Liver (tissue), 9 donors: ENCODE data around the gene IZUMO3. TPM values are rescaled to one million over a fixed set of nuclear protein-coding genes. Genes with fewer than 3 reads are reported as not detected.

Experiments
- DNase-seq: peaks from one replicate; pipeline ENCODE4 v3.0.0-alpha.2; 2017; ENCODE audit warnings: low spot score
- H3K27ac ChIP-seq, 2 donors: one replicate each; pipeline ENCODE4 v1.7.0; 2013; ENCODE audit warnings: inconsistent platforms in 2 of 2, low read length in 2 of 2, control low read depth in 1 of 2, low read depth in 1 of 2, mild to moderate bottlenecking in 1 of 2
- H3K27me3 ChIP-seq, 4 donors: one replicate each; pipeline versions ENCODE4 v1.6.1 to v1.7.0; 2013; ENCODE audit warnings: low read length in 3 of 4, inconsistent platforms in 1 of 4, mild to moderate bottlenecking in 1 of 4, moderate library complexity in 1 of 4; ENCODE audit not compliant: control insufficient read depth in 4 of 4, insufficient read depth in 4 of 4
- H3K36me3 ChIP-seq, 4 donors: one replicate each; pipeline versions ENCODE4 v1.6.1 to v1.7.0; 2013; ENCODE audit warnings: low read length in 3 of 4, mild to moderate bottlenecking in 3 of 4, low read depth in 1 of 4, moderate library complexity in 1 of 4; ENCODE audit not compliant: control insufficient read depth in 4 of 4, insufficient read depth in 3 of 4
- H3K4me1 ChIP-seq, 4 donors: one replicate each; pipeline versions ENCODE4 v1.6.1 to v1.7.0; 2013; ENCODE audit warnings: low read length in 3 of 4, mild to moderate bottlenecking in 3 of 4, moderate library complexity in 1 of 4; ENCODE audit not compliant: control insufficient read depth in 4 of 4, insufficient read depth in 4 of 4
- H3K4me3 ChIP-seq, 3 donors: one replicate each; pipeline versions ENCODE4 v1.6.1 to v1.7.0; 2013; ENCODE audit warnings: low read length in 3 of 3, control low read depth in 1 of 3, low read depth in 1 of 3, mild to moderate bottlenecking in 1 of 3
- H3K9ac ChIP-seq, 2 donors: one replicate each; pipeline ENCODE4 v1.7.0; 2013; ENCODE audit warnings: low read length in 2 of 2, mild to moderate bottlenecking in 2 of 2, moderate library complexity in 2 of 2, control low read depth in 1 of 2, low read depth in 1 of 2
- H3K9me3 ChIP-seq, 4 donors: one replicate each; pipeline versions ENCODE4 v1.6.1 to v1.7.0; 2013; ENCODE audit warnings: low read length in 3 of 4; ENCODE audit not compliant: control insufficient read depth in 4 of 4
- EGR1 ChIP-seq, 2 donors: IDR thresholded peaks; 2 replicates each; pipeline ENCODE4 v1.6.1; 2016 to 2018; ENCODE audit warnings: antibody characterized with exemption in 2 of 2, low read depth in 2 of 2
- FOXA1 ChIP-seq: IDR thresholded peaks from 2 replicates; pipeline ENCODE4 v1.6.1; 2016; ENCODE audit warnings: antibody characterized with exemption
- FOXA2 ChIP-seq: IDR thresholded peaks from 2 replicates; pipeline ENCODE4 v1.6.1; 2016; ENCODE audit warnings: antibody characterized with exemption
- GABPA ChIP-seq, 2 donors: IDR thresholded peaks in 1 of 2; conservative IDR thresholded peaks in 1 of 2; 2 replicates each; pipeline ENCODE4 v1.6.1; 2016; ENCODE audit warnings: antibody characterized with exemption in 2 of 2, mild to moderate bottlenecking in 1 of 2, moderate library complexity in 1 of 2
- HNF4A ChIP-seq, 2 donors: conservative IDR thresholded peaks; 2 replicates each; pipeline ENCODE4 v1.6.1; 2016; ENCODE audit warnings: antibody characterized with exemption in 2 of 2, mild to moderate bottlenecking in 2 of 2
- HNF4G ChIP-seq: IDR thresholded peaks from 2 replicates; pipeline ENCODE4 v1.6.1; 2016; ENCODE audit warnings: antibody characterized with exemption
- JUND ChIP-seq, 2 donors: IDR thresholded peaks; 2 replicates each; pipeline ENCODE4 v1.6.1; 2016; ENCODE audit warnings: antibody characterized with exemption in 2 of 2
- NR2F2 ChIP-seq: IDR thresholded peaks from 2 replicates; pipeline ENCODE4 v1.6.1; 2016; ENCODE audit warnings: antibody characterized with exemption
- RAD21 ChIP-seq, 2 donors: IDR thresholded peaks; 2 replicates each; pipeline ENCODE4 v1.6.1; 2016; ENCODE audit warnings: antibody characterized with exemption in 2 of 2, mild to moderate bottlenecking in 2 of 2
- RXRA ChIP-seq, 2 donors: IDR thresholded peaks; 2 replicates each; pipeline ENCODE4 v1.6.1; 2017 to 2018; ENCODE audit warnings: antibody characterized with exemption in 2 of 2, mild to moderate bottlenecking in 1 of 2
- SP1 ChIP-seq: IDR thresholded peaks from 2 replicates; pipeline ENCODE4 v1.6.1; 2018; ENCODE audit warnings: antibody characterized with exemption, mild to moderate bottlenecking
- TAF1 ChIP-seq: conservative IDR thresholded peaks from 2 replicates; pipeline ENCODE4 v1.6.1; 2016; ENCODE audit warnings: antibody characterized with exemption, mild to moderate bottlenecking
- YY1 ChIP-seq: IDR thresholded peaks from 2 replicates; pipeline ENCODE4 v1.6.1; 2016; ENCODE audit warnings: antibody characterized with exemption, mild to moderate bottlenecking
- ZBTB33 ChIP-seq: IDR thresholded peaks from 2 replicates; pipeline ENCODE4 v1.6.1; 2016; ENCODE audit warnings: antibody characterized with exemption
- WGBS: extraction: QIAGEN DNeasy Blood & Tissue Kit; methylation state at CpG from one replicate; pipeline ENCODE4 v1.1.7; 2013; 5-methylcytosine and 5-hydroxymethylcytosine counted together
- polyA plus RNA-seq, 2 donors: library from polyadenylated mRNA; stranded (reverse) in 1 of 2; unstranded in 1 of 2; fragments of 200-250 nt in 1 of 2; fragments of >200 nt in 1 of 2; fragmentation: Nextera tagmentation in 1 of 2; extraction: Ambion mirVana in 1 of 2; gene quantifications; one replicate each; pipeline versions ENCODE4 v1.2.1 to v1.2.3, GENCODE V29; 2013 to 2015
- total RNA-seq, 2 donors: library from RNA; depleted of rRNA; stranded (reverse); fragments of >200 nt; gene quantifications; one replicate each; pipeline ENCODE4 v1.2.3, GENCODE V29; 2014
- TF ChIP-seq, protein P1 (sequence below): IDR thresholded peaks from 2 replicates; pipeline ENCODE4 v1.6.1; 2016; ENCODE audit warnings: antibody characterized with exemption, mild to moderate bottlenecking
- TF ChIP-seq, protein P2 (sequence below): fragments of 150-350 bp; IDR thresholded peaks from 2 replicates; pipeline ENCODE4 v1.5.1; 2017; ENCODE audit warnings: improper control_type of control experiment, low read depth, low read length; ENCODE audit not compliant: missing input control
- TF ChIP-seq, protein P3 (sequence below): IDR thresholded peaks from 2 replicates; pipeline ENCODE4 v1.6.1; 2016; ENCODE audit warnings: antibody characterized with exemption
- TF ChIP-seq, protein P4 (sequence below): IDR thresholded peaks from 2 replicates; pipeline ENCODE4 v1.6.1; 2016; ENCODE audit warnings: antibody characterized with exemption
- donor health status: healthy.
- donor health status: healthy.
- donor health status: healthy.
- donor health status: healthy.
- donor health status: healthy.

The IZUMO3 gene
- total and polyA plus RNA-seq, 4 donors, result not detected

- Histone ChIP-seq H3K36me3 (no peaks in the 10 kb centered on the region), H3K4me3 (no peak overlapping the region), H3K27me3 (no peaks in the 10 kb centered on the region), H3K9me3 (no peaks in the 10 kb centered on the region), H3K4me1 (no peaks in the 10 kb centered on the region), H3K27ac (no peak overlapping the region), H3K9ac (no peak overlapping the region)
- DNase-seq, result no peak
- 60% methylated on average over 3 of the region's 3 CpGs for WGBS
- no peak for TF ChIP-seq RXRA (IDR thresholded peaks at IDR 0.05)
- TF ChIP-seq YY1, result no peak
- no peak for TF ChIP-seq FOXA1
- no peak for TF ChIP-seq NR2F2
- TF ChIP-seq SP1, result no peak
- TF ChIP-seq FOXA2, result no peak
- TF ChIP-seq HNF4A (conservative IDR thresholded peaks at IDR 0.05), result no peak
- TF ChIP-seq, protein P1, sequence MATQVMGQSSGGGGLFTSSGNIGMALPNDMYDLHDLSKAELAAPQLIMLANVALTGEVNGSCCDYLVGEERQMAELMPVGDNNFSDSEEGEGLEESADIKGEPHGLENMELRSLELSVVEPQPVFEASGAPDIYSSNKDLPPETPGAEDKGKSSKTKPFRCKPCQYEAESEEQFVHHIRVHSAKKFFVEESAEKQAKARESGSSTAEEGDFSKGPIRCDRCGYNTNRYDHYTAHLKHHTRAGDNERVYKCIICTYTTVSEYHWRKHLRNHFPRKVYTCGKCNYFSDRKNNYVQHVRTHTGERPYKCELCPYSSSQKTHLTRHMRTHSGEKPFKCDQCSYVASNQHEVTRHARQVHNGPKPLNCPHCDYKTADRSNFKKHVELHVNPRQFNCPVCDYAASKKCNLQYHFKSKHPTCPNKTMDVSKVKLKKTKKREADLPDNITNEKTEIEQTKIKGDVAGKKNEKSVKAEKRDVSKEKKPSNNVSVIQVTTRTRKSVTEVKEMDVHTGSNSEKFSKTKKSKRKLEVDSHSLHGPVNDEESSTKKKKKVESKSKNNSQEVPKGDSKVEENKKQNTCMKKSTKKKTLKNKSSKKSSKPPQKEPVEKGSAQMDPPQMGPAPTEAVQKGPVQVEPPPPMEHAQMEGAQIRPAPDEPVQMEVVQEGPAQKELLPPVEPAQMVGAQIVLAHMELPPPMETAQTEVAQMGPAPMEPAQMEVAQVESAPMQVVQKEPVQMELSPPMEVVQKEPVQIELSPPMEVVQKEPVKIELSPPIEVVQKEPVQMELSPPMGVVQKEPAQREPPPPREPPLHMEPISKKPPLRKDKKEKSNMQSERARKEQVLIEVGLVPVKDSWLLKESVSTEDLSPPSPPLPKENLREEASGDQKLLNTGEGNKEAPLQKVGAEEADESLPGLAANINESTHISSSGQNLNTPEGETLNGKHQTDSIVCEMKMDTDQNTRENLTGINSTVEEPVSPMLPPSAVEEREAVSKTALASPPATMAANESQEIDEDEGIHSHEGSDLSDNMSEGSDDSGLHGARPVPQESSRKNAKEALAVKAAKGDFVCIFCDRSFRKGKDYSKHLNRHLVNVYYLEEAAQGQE, result no peak
- no peak for TF ChIP-seq HNF4G
- TF ChIP-seq, protein P2, sequence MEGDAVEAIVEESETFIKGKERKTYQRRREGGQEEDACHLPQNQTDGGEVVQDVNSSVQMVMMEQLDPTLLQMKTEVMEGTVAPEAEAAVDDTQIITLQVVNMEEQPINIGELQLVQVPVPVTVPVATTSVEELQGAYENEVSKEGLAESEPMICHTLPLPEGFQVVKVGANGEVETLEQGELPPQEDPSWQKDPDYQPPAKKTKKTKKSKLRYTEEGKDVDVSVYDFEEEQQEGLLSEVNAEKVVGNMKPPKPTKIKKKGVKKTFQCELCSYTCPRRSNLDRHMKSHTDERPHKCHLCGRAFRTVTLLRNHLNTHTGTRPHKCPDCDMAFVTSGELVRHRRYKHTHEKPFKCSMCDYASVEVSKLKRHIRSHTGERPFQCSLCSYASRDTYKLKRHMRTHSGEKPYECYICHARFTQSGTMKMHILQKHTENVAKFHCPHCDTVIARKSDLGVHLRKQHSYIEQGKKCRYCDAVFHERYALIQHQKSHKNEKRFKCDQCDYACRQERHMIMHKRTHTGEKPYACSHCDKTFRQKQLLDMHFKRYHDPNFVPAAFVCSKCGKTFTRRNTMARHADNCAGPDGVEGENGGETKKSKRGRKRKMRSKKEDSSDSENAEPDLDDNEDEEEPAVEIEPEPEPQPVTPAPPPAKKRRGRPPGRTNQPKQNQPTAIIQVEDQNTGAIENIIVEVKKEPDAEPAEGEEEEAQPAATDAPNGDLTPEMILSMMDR, result no peak
- TF ChIP-seq, protein P3, sequence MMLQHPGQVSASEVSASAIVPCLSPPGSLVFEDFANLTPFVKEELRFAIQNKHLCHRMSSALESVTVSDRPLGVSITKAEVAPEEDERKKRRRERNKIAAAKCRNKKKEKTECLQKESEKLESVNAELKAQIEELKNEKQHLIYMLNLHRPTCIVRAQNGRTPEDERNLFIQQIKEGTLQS, result no peak
- TF ChIP-seq GABPA (IDR thresholded peaks at IDR 0.05 in 1 of 2, conservative IDR thresholded peaks at IDR 0.05 in 1 of 2), result no peak
- no peak for TF ChIP-seq ZBTB33
- no peak for TF ChIP-seq TAF1
- no peak for TF ChIP-seq RAD21 (IDR thresholded peaks at IDR 0.05)
- TF ChIP-seq, protein P4, sequence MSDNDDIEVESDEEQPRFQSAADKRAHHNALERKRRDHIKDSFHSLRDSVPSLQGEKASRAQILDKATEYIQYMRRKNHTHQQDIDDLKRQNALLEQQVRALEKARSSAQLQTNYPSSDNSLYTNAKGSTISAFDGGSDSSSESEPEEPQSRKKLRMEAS, result no peak
- TF ChIP-seq EGR1 (IDR thresholded peaks at IDR 0.05; ENCODE audit: low read depth in 2 of 2), result no peak
These were observed 44.9 kb downstream of the IZUMO3 start for GRCh38 chr9:24500761-24501160.

- no peak overlapping the region for H3K4me3 ChIP-seq
- H3K4me1 ChIP-seq, result no peaks in the 10 kb centered on the region
- H3K9ac ChIP-seq, result no peak overlapping the region
- no peak overlapping the region for H3K27ac ChIP-seq
- TF ChIP-seq, protein P2, result no peak
- no peak for TF ChIP-seq HNF4A (conservative IDR thresholded peaks at IDR 0.05)
- no peak for TF ChIP-seq FOXA1
- no peak for TF ChIP-seq GABPA (IDR thresholded peaks at IDR 0.05 in 1 of 2, conservative IDR thresholded peaks at IDR 0.05 in 1 of 2)
- TF ChIP-seq EGR1 (IDR thresholded peaks at IDR 0.05; ENCODE audit: low read depth in 2 of 2), result no peak
- TF ChIP-seq JUND (IDR thresholded peaks at IDR 0.05), result no peak
- no peak for TF ChIP-seq FOXA2
- TF ChIP-seq YY1, result no peak
- TF ChIP-seq NR2F2, result no peak
- 15% methylated on average over 2 of the region's 2 CpGs for WGBS
- no peaks in the 10 kb centered on the region for H3K9me3 ChIP-seq
- no peak for DNase-seq
- H3K27me3 ChIP-seq, result no peaks in the 10 kb centered on the region
- H3K36me3 ChIP-seq, result no peaks in the 10 kb centered on the region
These were observed 47.1 kb downstream of the IZUMO3 start for GRCh38 chr9:24498632-24499031.
